GM12864 (cell line): ENCODE results near the gene KATNIP.
"Not testable (repeated sequence)": the region's sequence is repeated elsewhere in the genome, so short reads cannot be mapped to it uniquely, and the experiment has no call there.

ENCODE experiments used
- DNase-seq: peaks from one replicate; pipeline ENCODE4 v3.0.0-alpha.2; 2011; ENCODE audit warnings: low read depth
- H3K4me3 ChIP-seq: 2 replicates; pipeline ENCODE4 v1.5.1; 2011; ENCODE audit warnings: mild to moderate bottlenecking, low read depth, low read length, control low read depth
- CTCF ChIP-seq: IDR thresholded peaks from 2 replicates; pipeline ENCODE4 v1.5.1; 2011; ENCODE audit warnings: low read depth, mild to moderate bottlenecking, moderate library complexity, low read length, control low read depth, inconsistent platforms; ENCODE audit errors: missing control alignments

The KATNIP gene

GRCh38 chr16:27558434-27558833, 8.5 kb downstream of the KATNIP start:
- TF ChIP-seq CTCF, result no peak
- DNase-seq, result no peak
- no peak overlapping the region for H3K4me3 ChIP-seq

GRCh38 chr16:27558932-27559331, 9.0 kb downstream of the KATNIP start:
- H3K4me3 ChIP-seq, result no peak overlapping the region
- no peak for TF ChIP-seq CTCF
- DNase-seq, result no peak

DNA sequence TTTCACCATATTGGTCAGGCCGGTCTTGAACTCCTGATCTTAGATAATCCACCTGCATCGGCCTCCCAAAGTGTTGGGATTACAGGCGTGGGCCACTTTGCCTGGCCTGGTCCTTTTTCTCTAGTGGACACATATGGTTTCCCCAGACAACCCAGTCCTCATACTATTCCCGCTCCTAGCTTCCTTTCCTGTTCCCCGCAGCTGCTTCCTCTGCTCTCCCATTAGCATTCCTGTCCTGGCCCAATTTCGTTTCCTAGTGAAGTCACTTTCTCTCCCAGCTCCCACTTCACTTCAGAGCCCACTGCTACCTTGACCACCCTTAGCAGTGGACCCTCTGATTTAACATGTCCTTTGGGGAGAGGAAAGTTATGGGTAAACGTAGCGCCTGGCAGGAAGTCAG, 11.3 kb downstream of the KATNIP start:
- H3K4me3 ChIP-seq, result no peak overlapping the region
- DNase-seq, result no peak
- TF ChIP-seq CTCF, result no peak

DNA sequence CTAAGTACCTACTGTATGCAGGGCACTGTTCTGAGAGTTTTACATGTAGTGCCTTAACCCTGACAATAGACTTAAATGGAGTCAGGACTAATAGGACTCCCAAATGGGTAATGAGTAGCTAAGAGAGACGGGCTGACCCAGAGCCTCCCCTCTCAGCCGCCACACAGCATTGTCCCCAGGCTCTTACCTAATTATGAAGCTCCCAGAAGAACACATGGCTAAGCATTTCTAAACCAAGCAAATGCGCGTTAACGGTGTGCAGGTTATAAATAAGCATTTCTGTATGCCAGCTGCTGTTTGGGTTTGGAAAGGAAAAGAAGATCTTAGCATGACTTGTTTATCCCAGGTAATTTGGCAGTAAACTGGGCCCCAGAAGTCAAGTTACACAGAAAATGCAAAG, 14.3 kb downstream of the KATNIP start:
- TF ChIP-seq CTCF, result no peak
- no peak overlapping the region for H3K4me3 ChIP-seq
- no peak for DNase-seq

GRCh38 chr16:27566417-27566816, 16.5 kb downstream of the KATNIP start:
- TF ChIP-seq CTCF, result no peak
- no peak for DNase-seq
- no peak overlapping the region for H3K4me3 ChIP-seq

GRCh38 chr16:27568077-27568476, 18.1 kb downstream of the KATNIP start:
- no peak for TF ChIP-seq CTCF
- DNase-seq, result no peak
- H3K4me3 ChIP-seq, result no peak overlapping the region

DNA sequence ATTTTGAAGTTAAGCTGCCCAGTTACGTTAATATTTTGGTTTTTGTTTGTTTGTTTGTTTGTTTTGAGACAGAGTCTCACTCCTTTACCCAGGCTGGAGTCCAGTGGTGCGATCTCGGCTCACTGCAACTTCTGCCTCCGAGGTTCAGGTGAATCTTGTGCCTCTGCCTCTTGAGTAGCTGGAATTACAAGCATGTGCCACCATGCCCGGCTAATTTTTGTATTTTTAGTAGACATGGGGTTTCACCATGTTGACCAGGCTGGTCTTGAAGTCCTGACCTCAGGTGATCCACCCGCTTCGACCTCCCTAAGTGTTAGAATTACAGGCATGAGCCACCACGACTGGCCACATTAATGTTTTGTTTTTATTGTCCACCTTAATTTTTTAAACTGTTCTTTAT, 21.0 kb downstream of the KATNIP start:
- DNase-seq, result not testable (repeated sequence)

More for the DNA sequence above, 21.0 kb downstream of the KATNIP start:
- H3K4me3 ChIP-seq, result not testable (repeated sequence)
